Hepatocyte (in vitro differentiated cells): ENCODE data around the gene FAM174C. TPM values are rescaled to one million over a fixed set of nuclear protein-coding genes. Genes with fewer than 3 reads are reported as not detected.

ENCODE experiments used
- DNase-seq: peaks from one replicate; pipeline ENCODE4 v3.0.0-alpha.2; 2016; ENCODE audit warnings: low spot score
- H2AFZ ChIP-seq: fragments of 200-600 bp; sonication (generic); 2 replicates; pipeline ENCODE4 v1.6.0; 2016; ENCODE audit warnings: antibody characterized with exemption, mild to moderate bottlenecking
- H3K27ac ChIP-seq: fragments of 200-600 bp; sonication (generic); 2 replicates; pipeline ENCODE4 v1.5.1; 2016; ENCODE audit warnings: mild to moderate bottlenecking
- H3K27me3 ChIP-seq: fragments of 200-600 bp; sonication (generic); 2 replicates; pipeline ENCODE4 v1.6.1; 2016
- H3K36me3 ChIP-seq: fragments of 200-600 bp; sonication (generic); replicated peaks from 2 replicates; pipeline ENCODE4 v1.5.1; 2016; ENCODE audit warnings: low read depth; ENCODE audit not compliant: insufficient read depth
- H3K4me1 ChIP-seq: fragments of 200-600 bp; sonication (generic); 2 replicates; pipeline ENCODE4 v1.5.1; 2016; ENCODE audit warnings: mild to moderate bottlenecking, moderate library complexity; ENCODE audit not compliant: insufficient read depth
- H3K4me2 ChIP-seq: fragments of 200-600 bp; sonication (generic); 2 replicates; pipeline ENCODE4 v1.6.0; 2016
- H3K4me3 ChIP-seq: fragments of 200-600 bp; sonication (generic); 2 replicates; pipeline ENCODE4 v1.5.1; 2016; ENCODE audit warnings: mild to moderate bottlenecking
- H3K79me2 ChIP-seq: fragments of 200-600 bp; sonication (generic); 2 replicates; pipeline ENCODE4 v1.6.0; 2017; ENCODE audit warnings: mild to moderate bottlenecking
- H3K9me2 ChIP-seq: fragments of 200-600 bp; sonication (generic); replicated peaks from 2 replicates; pipeline ENCODE4 v1.6.0; 2017; ENCODE audit warnings: mild to moderate bottlenecking; ENCODE audit not compliant: insufficient read depth
- H3K9me3 ChIP-seq: fragments of 200-600 bp; sonication (generic); 2 replicates; pipeline ENCODE4 v1.5.1; 2016; ENCODE audit warnings: low read depth, mild to moderate bottlenecking
- H4K20me1 ChIP-seq: fragments of 200-600 bp; sonication (generic); 2 replicates; pipeline ENCODE4 v1.6.0; 2016; ENCODE audit warnings: mild to moderate bottlenecking; ENCODE audit not compliant: insufficient read depth, poor library complexity, severe bottlenecking
- EZH2 ChIP-seq: fragments of 200-600 bp; sonication (generic); IDR thresholded peaks from 2 replicates; pipeline ENCODE4 v1.6.1; 2016; ENCODE audit warnings: antibody characterized with exemption, mild to moderate bottlenecking, borderline replicate concordance
- EZH2phosphoT487 ChIP-seq: fragments of 200-600 bp; sonication (generic); IDR thresholded peaks from one replicate; pipeline ENCODE4 v1.6.1; 2018; ENCODE audit warnings: antibody characterized with exemption, mild to moderate bottlenecking, low read depth, moderate library complexity; ENCODE audit not compliant: unreplicated experiment, severe bottlenecking
- WGBS: methylation state at CpG from one replicate; pipeline ENCODE4 v1.1.6; 2016; ENCODE audit warnings: low lambda C conversion rate; ENCODE audit errors: missing lambda C conversion rate; 5-methylcytosine and 5-hydroxymethylcytosine counted together
- polyA plus RNA-seq: library from polyadenylated mRNA; unstranded; fragments of >200 nt; fragmentation: Nextera tagmentation; extraction: Ambion mirVana; gene quantifications from 2 replicates; pipeline ENCODE4 v1.2.1, GENCODE V29; 2016
- total RNA-seq: library from RNA; depleted of rRNA; stranded (reverse); fragments of >200 nt; gene quantifications from 2 replicates; pipeline ENCODE4 v1.2.3, GENCODE V29; 2014
- TF ChIP-seq, protein P1 (sequence below): fragments of 200-600 bp; sonication (generic); IDR thresholded peaks from 2 replicates; pipeline ENCODE4 v1.5.1; 2016; ENCODE audit warnings: antibody characterized with exemption, mild to moderate bottlenecking; ENCODE audit not compliant: poor library complexity

FAM174C gene
- total and polyA plus RNA-seq, 2 experiments from 2014 or later: 25.5 to 79.9 TPM

DNA sequence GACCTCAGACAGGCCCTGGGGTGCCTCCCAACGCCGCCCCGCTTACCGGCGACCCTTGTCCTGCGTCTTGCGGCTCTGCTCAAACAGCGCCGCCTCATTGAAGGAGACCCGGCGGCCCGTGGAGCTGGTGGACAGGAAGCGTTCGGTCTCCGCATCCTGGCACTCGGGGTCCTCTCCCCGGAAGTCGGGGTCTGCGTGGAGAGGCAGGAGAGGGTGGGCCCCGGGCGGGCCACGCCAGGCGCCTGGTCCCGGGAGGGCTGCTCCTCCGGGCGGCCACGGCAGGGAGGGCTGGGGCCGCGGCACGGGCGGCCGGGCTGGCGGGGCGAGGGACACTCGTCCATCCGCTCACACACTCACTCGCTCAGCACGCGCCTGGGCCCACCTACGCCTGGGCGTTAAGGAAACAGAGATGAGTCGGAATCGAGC, 40.4 kb upstream of the FAM174C start:
- no peaks in the 10 kb centered on the region for H4K20me1 ChIP-seq
- H3K4me1 ChIP-seq: peaks cover 25% of the 10 kb centered on the region
- no peak overlapping the region for H2AFZ ChIP-seq

DNA sequence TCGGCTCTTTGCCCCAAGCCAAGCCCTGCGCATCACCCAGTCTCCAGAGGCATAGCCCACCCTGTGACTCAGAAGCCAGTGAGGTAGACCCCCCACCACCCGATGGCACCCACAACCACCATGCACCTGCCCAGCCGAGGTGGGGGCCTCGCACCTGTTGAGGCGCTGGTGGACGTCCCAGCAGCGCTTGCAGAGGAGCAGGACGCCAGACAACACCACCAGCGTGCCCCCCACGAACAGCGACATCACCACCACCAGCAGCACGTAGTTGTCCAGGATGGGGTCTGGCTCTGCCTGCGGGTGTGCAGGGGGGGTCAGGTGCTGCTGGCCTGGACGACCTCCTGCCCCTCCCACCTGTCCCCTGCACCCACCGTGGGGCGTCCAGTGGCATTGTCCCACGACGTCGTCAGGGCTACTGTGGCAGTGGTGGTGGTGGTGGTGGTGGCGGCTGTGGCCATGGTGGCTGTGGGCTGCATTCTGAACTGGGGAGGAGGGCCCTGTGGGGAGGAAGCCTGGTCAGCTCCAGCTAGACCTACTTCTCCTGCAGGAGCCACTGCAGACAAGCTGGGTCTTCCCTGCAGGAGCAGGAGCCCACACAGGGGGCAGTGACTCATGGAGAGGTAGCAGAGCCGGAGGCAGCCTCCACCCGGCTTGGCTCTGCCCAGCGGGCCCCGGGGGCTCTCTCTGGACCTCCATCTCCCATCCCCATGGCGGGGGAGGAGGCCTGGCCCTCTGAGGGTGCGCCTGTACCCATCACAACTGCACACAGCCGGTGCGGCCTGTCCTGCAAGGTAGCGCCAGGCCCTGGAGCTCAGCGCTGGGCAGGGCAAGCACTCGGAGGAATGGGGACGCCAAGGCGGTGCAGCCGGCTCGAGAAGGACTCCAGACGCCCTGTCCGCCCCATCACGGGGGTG, 39.4 kb upstream of the FAM174C start:
- H3K4me3 ChIP-seq: no peak overlapping the region
- WGBS: 80% methylated on average over 37 of the region's 39 CpGs
- H3K4me2 ChIP-seq: peak overlapping the region; percentile 100
- H4K20me1 ChIP-seq: no peaks in the 10 kb centered on the region
- TF ChIP-seq EZH2 (no peak), EZH2phosphoT487 (no peak)
- TF ChIP-seq, protein P1, sequence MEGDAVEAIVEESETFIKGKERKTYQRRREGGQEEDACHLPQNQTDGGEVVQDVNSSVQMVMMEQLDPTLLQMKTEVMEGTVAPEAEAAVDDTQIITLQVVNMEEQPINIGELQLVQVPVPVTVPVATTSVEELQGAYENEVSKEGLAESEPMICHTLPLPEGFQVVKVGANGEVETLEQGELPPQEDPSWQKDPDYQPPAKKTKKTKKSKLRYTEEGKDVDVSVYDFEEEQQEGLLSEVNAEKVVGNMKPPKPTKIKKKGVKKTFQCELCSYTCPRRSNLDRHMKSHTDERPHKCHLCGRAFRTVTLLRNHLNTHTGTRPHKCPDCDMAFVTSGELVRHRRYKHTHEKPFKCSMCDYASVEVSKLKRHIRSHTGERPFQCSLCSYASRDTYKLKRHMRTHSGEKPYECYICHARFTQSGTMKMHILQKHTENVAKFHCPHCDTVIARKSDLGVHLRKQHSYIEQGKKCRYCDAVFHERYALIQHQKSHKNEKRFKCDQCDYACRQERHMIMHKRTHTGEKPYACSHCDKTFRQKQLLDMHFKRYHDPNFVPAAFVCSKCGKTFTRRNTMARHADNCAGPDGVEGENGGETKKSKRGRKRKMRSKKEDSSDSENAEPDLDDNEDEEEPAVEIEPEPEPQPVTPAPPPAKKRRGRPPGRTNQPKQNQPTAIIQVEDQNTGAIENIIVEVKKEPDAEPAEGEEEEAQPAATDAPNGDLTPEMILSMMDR: no peak
- H3K27me3 ChIP-seq: no peaks in the 10 kb centered on the region
- peaks cover 31% of the 10 kb centered on the region for H3K4me1 ChIP-seq
- no peaks in the 10 kb centered on the region for H3K36me3 ChIP-seq
- H3K9me2 ChIP-seq: no peaks in the 10 kb centered on the region
- H3K9me3 ChIP-seq: no peaks in the 10 kb centered on the region
- H2AFZ ChIP-seq: no peak overlapping the region
- H3K27ac ChIP-seq: no peak overlapping the region
- DNase-seq: no peak
- H3K79me2 ChIP-seq: peaks cover 4% of the 10 kb centered on the region

More for the DNA sequence above, 40.4 kb upstream of the FAM174C start:
- no peaks in the 10 kb centered on the region for H3K9me3 ChIP-seq
- H3K79me2 ChIP-seq: peaks cover 4% of the 10 kb centered on the region
- WGBS: 98% methylated on average over 34 of the region's 43 CpGs
- H3K4me3 ChIP-seq: no peak overlapping the region
- no peak for TF ChIP-seq EZH2
- TF ChIP-seq, protein P1: no peak
- no peak for TF ChIP-seq EZH2phosphoT487
- DNase-seq: no peak
- H3K9me2 ChIP-seq: no peaks in the 10 kb centered on the region
- H3K27me3 ChIP-seq: no peaks in the 10 kb centered on the region
- no peaks in the 10 kb centered on the region for H3K36me3 ChIP-seq
- H3K4me2 ChIP-seq: no peak overlapping the region
- H3K27ac ChIP-seq: no peak overlapping the region

DNA sequence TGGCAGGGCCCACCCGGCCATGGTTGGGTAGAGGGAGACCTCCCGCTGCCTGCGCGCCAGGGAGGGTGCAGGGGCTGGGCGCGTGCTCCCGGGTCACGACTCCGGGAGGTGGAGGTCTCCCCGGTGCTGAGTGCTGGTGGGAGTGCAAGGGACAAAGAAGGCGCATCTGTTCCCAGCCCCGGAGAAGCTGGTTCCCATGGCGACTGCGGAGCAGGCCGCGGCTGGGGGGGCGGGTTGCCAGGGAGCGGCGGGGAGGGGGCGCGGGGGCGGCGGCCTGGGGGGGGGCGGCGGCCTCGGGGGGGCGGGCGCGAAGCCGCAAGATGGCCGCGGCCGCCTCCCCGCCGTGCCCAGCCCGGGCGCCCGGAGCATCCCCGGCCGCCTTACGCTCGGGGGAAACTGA, 38.8 kb upstream of the FAM174C start:
- DNase-seq: no peak

More for the DNA sequence above, 38.8 kb upstream of the FAM174C start:
- peak overlapping the region; percentile 97 for H3K4me3 ChIP-seq
- WGBS: 33% methylated on average over 14 of the region's 42 CpGs
- H2AFZ ChIP-seq: peak overlapping the region; percentile 26
- H4K20me1 ChIP-seq: no peaks in the 10 kb centered on the region
- peak overlapping the region; percentile 100 for H3K4me2 ChIP-seq
- TF ChIP-seq EZH2 (no peak), EZH2phosphoT487 (no peak)
- TF ChIP-seq, protein P1: no peak
- H3K9me3 ChIP-seq: no peaks in the 10 kb centered on the region
- no peaks in the 10 kb centered on the region for H3K27me3 ChIP-seq
- H3K79me2 ChIP-seq: peaks cover 4% of the 10 kb centered on the region
- H3K9me2 ChIP-seq: no peaks in the 10 kb centered on the region
- H3K36me3 ChIP-seq: no peaks in the 10 kb centered on the region
- no peak overlapping the region for H3K27ac ChIP-seq
- H3K4me1 ChIP-seq: peaks cover 32% of the 10 kb centered on the region
